ENCODE data around the gene APOL4. TPM values are rescaled to one million over a fixed set of nuclear protein-coding genes. Genes with fewer than 3 reads are reported as not detected.

Gene APOL4
- total RNA-seq, 2 donors from 2014 or later, result 0.52 to 18.1 TPM

DNA sequence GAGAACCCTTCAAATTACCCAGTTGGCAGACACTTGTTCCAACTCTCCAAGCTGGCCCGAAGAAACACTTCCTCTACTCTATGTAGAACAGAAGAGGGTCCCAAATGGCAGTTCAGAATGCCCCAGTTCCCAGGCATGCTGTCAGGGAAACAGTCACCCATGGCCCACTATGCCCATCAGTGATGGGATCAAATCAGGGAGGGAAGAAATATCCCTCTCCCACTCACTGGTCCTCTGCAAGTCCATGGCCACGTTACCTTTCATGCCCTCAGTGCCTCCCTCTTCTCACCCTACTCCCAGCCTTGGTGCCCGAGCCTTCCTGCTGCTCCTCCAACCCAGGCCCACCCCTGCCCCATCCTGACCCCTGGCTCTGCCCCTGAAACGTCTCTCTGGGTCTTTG lies 57.7 kb downstream of the APOL4 start:
- no peaks in the 10 kb centered on the region for H3K36me3 ChIP-seq (replicated peaks in 1 of 2; ENCODE audit: insufficient read depth in 1 of 2, low read depth in 2 of 2)
- no peak overlapping the region for H3K4me3 ChIP-seq
- no peak for TF ChIP-seq POLR2A (IDR thresholded peaks at IDR 0.05)
- TF ChIP-seq, protein P1, sequence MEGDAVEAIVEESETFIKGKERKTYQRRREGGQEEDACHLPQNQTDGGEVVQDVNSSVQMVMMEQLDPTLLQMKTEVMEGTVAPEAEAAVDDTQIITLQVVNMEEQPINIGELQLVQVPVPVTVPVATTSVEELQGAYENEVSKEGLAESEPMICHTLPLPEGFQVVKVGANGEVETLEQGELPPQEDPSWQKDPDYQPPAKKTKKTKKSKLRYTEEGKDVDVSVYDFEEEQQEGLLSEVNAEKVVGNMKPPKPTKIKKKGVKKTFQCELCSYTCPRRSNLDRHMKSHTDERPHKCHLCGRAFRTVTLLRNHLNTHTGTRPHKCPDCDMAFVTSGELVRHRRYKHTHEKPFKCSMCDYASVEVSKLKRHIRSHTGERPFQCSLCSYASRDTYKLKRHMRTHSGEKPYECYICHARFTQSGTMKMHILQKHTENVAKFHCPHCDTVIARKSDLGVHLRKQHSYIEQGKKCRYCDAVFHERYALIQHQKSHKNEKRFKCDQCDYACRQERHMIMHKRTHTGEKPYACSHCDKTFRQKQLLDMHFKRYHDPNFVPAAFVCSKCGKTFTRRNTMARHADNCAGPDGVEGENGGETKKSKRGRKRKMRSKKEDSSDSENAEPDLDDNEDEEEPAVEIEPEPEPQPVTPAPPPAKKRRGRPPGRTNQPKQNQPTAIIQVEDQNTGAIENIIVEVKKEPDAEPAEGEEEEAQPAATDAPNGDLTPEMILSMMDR (IDR thresholded peaks at IDR 0.05), result no peak
- no peaks in the 10 kb centered on the region for H3K27me3 ChIP-seq
- H3K9me3 ChIP-seq, result no peaks in the 10 kb centered on the region
- intact Hi-C loops (cut with DNase I), result no loop called here
- no peak overlapping the region for H3K27ac ChIP-seq
- ATAC-seq, result no peak
- no peaks in the 10 kb centered on the region for H3K4me1 ChIP-seq
- no peak for DNase-seq
- 55 to 63% methylated on average over 4 of the region's 4 CpGs for WGBS, 2 donors

DNA sequence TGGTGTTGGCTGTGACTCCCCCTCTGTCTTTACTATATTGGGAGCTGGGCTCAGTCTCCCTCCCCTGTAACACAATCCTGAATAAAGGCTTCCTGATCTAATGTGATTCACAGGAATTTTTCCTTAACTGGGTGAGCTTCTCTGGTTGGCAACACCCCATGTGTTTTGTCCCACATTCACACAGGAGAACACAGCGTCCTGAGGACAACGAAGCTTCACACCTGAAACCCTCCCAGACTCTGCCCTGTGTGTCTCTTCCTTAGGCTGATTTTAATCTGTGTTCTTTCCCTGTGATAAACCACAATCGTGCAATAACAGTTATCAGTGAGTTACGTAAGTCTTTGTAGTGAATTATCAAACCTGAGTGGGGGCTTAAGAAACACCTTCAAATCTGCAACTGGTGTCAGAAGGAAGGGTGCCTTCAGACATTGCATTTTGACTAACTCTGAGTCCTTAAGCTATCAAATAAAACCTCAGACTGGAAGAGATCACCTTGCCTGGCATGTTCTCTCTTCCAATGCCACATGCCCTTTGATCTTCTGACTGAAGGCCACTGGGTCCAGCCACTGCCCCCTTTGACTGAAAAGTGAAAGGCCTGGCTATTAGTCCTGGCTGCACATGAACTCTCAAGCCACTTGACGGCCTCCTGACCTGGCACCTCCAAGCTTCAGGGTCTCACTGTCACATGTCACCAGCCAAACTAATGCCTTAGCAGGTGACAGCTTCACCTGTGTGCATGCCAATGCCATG lies 58.4 kb downstream of the APOL4 start:
- H3K4me3 ChIP-seq, result no peak overlapping the region
- H3K27ac ChIP-seq, result no peak overlapping the region
- no peaks in the 10 kb centered on the region for H3K27me3 ChIP-seq
- H3K4me1 ChIP-seq, result no peaks in the 10 kb centered on the region
- intact Hi-C loops (cut with DNase I), result no loop called here
- no peak for ATAC-seq
- no peaks in the 10 kb centered on the region for H3K9me3 ChIP-seq
- no peaks in the 10 kb centered on the region for H3K36me3 ChIP-seq (replicated peaks in 1 of 2; ENCODE audit: insufficient read depth in 1 of 2, low read depth in 2 of 2)
- no peak for DNase-seq
- WGBS, 2 donors, result 37 to 47% methylated on average over 4 to 5 of the region's 5 CpGs
- TF ChIP-seq POLR2A (IDR thresholded peaks at IDR 0.05), result no peak
- TF ChIP-seq, protein P1 (IDR thresholded peaks at IDR 0.05), result no peak

DNA sequence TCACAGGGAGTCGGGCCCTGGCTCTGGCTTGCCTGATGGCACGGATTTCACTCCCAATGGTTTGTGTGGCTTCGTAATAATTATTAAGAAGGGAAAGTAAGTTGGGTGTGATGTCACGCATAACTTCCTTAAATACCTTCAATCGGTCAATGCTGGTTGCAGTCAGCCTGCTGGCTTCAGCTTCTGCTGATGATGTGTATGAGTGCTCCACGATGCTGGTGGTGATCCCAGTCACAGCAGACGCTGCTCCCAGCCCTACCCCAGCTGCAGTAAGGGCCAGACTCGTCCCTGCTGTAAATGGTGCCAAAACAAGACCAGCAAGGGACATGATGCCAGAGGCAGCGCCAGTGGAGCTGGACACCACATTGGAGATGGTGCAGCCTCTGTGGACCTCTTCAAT lies 60.1 kb downstream of the APOL4 start:
- no peaks in the 10 kb centered on the region for H3K36me3 ChIP-seq (replicated peaks in 1 of 2; ENCODE audit: insufficient read depth in 1 of 2, low read depth in 2 of 2)
- DNase-seq, result no peak
- no peak overlapping the region for H3K4me3 ChIP-seq
- 48 to 60% methylated on average over 8 to 9 of the region's 9 CpGs for WGBS, 2 donors
- ATAC-seq, result no peak
- no peaks in the 10 kb centered on the region for H3K4me1 ChIP-seq
- TF ChIP-seq, protein P1 (IDR thresholded peaks at IDR 0.05), result no peak
- TF ChIP-seq POLR2A (IDR thresholded peaks at IDR 0.05), result no peak
- intact Hi-C loops (cut with DNase I), result no loop called here
- no peaks in the 10 kb centered on the region for H3K9me3 ChIP-seq
- no peak overlapping the region for H3K27ac ChIP-seq
- no peaks in the 10 kb centered on the region for H3K27me3 ChIP-seq

Other genes with a start within 250 kb of the APOL4 start
- gene RBFOX2, start 173.0 kb downstream of the APOL4 start, total RNA-seq, result 10 to 100 TPM; 28.7 to 31.1 TPM
- gene APOL3, start 41.1 kb downstream of the APOL4 start, total RNA-seq, result 10 to 100 TPM; 11.2 to 22.4 TPM
- gene APOL2, start 37.7 kb upstream of the APOL4 start, total RNA-seq, result 10 to 100 TPM; 13.5 to 19.1 TPM
- 10 to 100 TPM in 1 of 2 donors, 1 to 10 TPM in 1; 5.2 to 11.9 TPM for gene APOL1, start 51.3 kb upstream of the APOL4 start, total RNA-seq
- gene MYH9, start 186.2 kb upstream of the APOL4 start, total RNA-seq, result 100 to 1,000 TPM; 294 to 323 TPM